ENCODE results near the gene FBXL13. TPM values are rescaled to one million over a fixed set of nuclear protein-coding genes. Genes with fewer than 3 reads are reported as not detected.

The FBXL13 gene
- total and polyA plus RNA-seq, 2 of the 8 experiments (the other 6 are each of a cell fraction or from before 2014, with no cell fraction given) = 1.2 to 2.8 TPM

GRCh38 chr7:102836191-102836919 lies 238.2 kb downstream of the FBXL13 start:
- 82% methylated on average over 6 of the region's 6 CpGs; no CpG with 5 or more reads in 1 of the 2 experiments for WGBS, 2 experiments (ENCODE audit: extremely low coverage in 1 of 2, insufficient coverage in 1 of 2, insufficient read length in 1 of 2, insufficient replicate concordance in 2 of 2, low coverage in 1 of 2, low lambda C conversion rate in 2 of 2, missing lambda C conversion rate in 1 of 2)

More at GRCh38 chr7:102836191-102836919, 238.2 kb downstream of the FBXL13 start:
- Histone ChIP-seq H2AK5ac (ENCODE audit: low read depth, low read length) (no peak overlapping the region), H3K4me3 (ENCODE audit: extremely low read depth in 1 of 4, insufficient read depth in 2 of 4, low read depth in 3 of 4, low read length in 4 of 4) (no peak overlapping the region), H3K23ac (ENCODE audit: insufficient read length) (no peak overlapping the region), H3K36me3 (ENCODE audit: control insufficient read depth in 2 of 4, insufficient read depth in 4 of 4, low read length in 3 of 4) (no peaks in the 10 kb centered on the region), H2BK5ac (ENCODE audit: low read depth, low read length) (no peak overlapping the region), H3K27ac (ENCODE audit: low read depth, low read length) (no peak overlapping the region), H2BK15ac (ENCODE audit: low read length) (no peak overlapping the region), H3K14ac (ENCODE audit: insufficient read length) (no peak overlapping the region), H4K8ac (ENCODE audit: extremely low read depth, insufficient read depth, low read length) (no peak overlapping the region), H3K9ac (replicated peaks in 1 of 4; ENCODE audit: extremely low read depth in 1 of 4, low read depth in 3 of 4, low read length in 3 of 4) (no peak overlapping the region), H3K79me2 (ENCODE audit: control insufficient read depth in 1 of 2, insufficient read depth in 2 of 2, low read length in 2 of 2) (no peaks in the 10 kb centered on the region), H3K27me3 (replicated peaks in 1 of 4; ENCODE audit: control insufficient read depth in 3 of 4, extremely low read depth in 1 of 4, insufficient read depth in 3 of 4, low read length in 3 of 4) (peaks cover 0 to 1% (median 0%) of the 10 kb centered on the region in 4 experiments; a peak in 1 of 7 replicates), H3K18ac (ENCODE audit: extremely low read depth, low read length) (no peak overlapping the region), H2BK20ac (ENCODE audit: low read length) (no peak overlapping the region), H3K79me1 (ENCODE audit: low read depth, low read length) (no peaks in the 10 kb centered on the region), H3K56ac (replicated peaks; ENCODE audit: insufficient read length, low read depth, low read length) (no peak overlapping the region), H4K20me1 (replicated peaks in 1 of 2; ENCODE audit: control insufficient read depth in 1 of 2, insufficient read depth in 2 of 2, low read length in 2 of 2) (no peaks in the 10 kb centered on the region), H2AFZ (ENCODE audit: low read length) (no peak overlapping the region), H2BK12ac (ENCODE audit: low read depth, low read length) (no peak overlapping the region), H4K5ac (ENCODE audit: insufficient read length, low read depth, low read length) (no peak overlapping the region), H3K4ac (replicated peaks; ENCODE audit: insufficient read length, low read depth, low read length) (no peak overlapping the region), H3K4me1 (replicated peaks in 1 of 4; ENCODE audit: control insufficient read depth in 3 of 4, insufficient read depth in 4 of 4, low read length in 3 of 4) (no peaks in the 10 kb centered on the region), H3K9me3 (ENCODE audit: insufficient read depth in 2 of 2, low read depth in 1 of 2, low read length in 1 of 2) (no peaks in the 10 kb centered on the region), H4K91ac (replicated peaks; ENCODE audit: insufficient read length, low read length) (no peak overlapping the region), H3K23me2 (ENCODE audit: low read depth, low read length) (no peaks in the 10 kb centered on the region), H3K4me2 (ENCODE audit: insufficient read depth in 1 of 2, low read depth in 2 of 2, low read length in 2 of 2) (no peak overlapping the region), H2BK120ac (replicated peaks; ENCODE audit: low read depth, low read length) (no peak overlapping the region)
- TF ChIP-seq NANOG (IDR thresholded peaks at IDR 0.05; ENCODE audit: insufficient read depth, low read depth, low read length, poor library complexity, severe bottlenecking) (no peak), SRF (IDR thresholded peaks at IDR 0.05; ENCODE audit: low read depth, low read length) (no peak)
- no peak for DNase-seq (ENCODE audit: low read depth in 1 of 2, low spot score in 2 of 2)
- CTCF ChIA-PET (ENCODE audit: partially characterized antibody) = interaction anchor here (0.9 kb wide), 1 partner anchor 27 kb away, joined by 5 read pairs; no protein-coding TSS in a partner anchor
- no peak for FAIRE-seq
- POLR2A ChIA-PET (ENCODE audit: partially characterized antibody) = no interaction called here

Data from H1 (cell line).